ENCODE data around the gene RPL3.

RPL3 gene

GRCh38 chr22:39351689-39352214, 32.3 kb upstream of the RPL3 start:
- H3K4me3 ChIP-seq (ENCODE audit: low read depth, low read length): peak overlapping the region; percentile 3
- DNase-seq (ENCODE audit: low read depth): peak; percentile 66
- no peak for TF ChIP-seq CTCF (conservative IDR thresholded peaks at IDR 0.05; ENCODE audit: low read depth, low read length)

- TF ChIP-seq CTCF (conservative IDR thresholded peaks at IDR 0.05; ENCODE audit: low read depth, low read length): no peak
- peak overlapping the region; percentile 71 for H3K4me3 ChIP-seq (ENCODE audit: low read depth, low read length)
- DNase-seq (ENCODE audit: low read depth): no peak
These were observed 31.6 kb upstream of the RPL3 start for GRCh38 chr22:39350757-39351688.

- peak within 1 kb of the TSS; percentile 71 for H3K4me3 ChIP-seq (ENCODE audit: low read depth, low read length)
- no peak for TF ChIP-seq CTCF (conservative IDR thresholded peaks at IDR 0.05; ENCODE audit: low read depth, low read length)
- no peak for DNase-seq (ENCODE audit: low read depth)
These were observed 30.7 kb upstream of the RPL3 start, which contains the start of gene SYNGR1 for GRCh38 chr22:39349967-39350726. SYNGR1 (plus strand) TSS chr22:39349991; CDS start chr22:39350011, 20 bp downstream.

GRCh38 chr22:39349506-39349966, 30.1 kb upstream of the RPL3 start:
- peak overlapping the region; percentile 71 for H3K4me3 ChIP-seq (ENCODE audit: low read depth, low read length)
- DNase-seq (ENCODE audit: low read depth): no peak
- TF ChIP-seq CTCF (conservative IDR thresholded peaks at IDR 0.05; ENCODE audit: low read depth, low read length): no peak

- no peak for DNase-seq (ENCODE audit: low read depth)
- no peak for TF ChIP-seq CTCF (conservative IDR thresholded peaks at IDR 0.05; ENCODE audit: low read depth, low read length)
- H3K4me3 ChIP-seq (ENCODE audit: low read depth, low read length): peak overlapping the region; percentile 71
These were observed 29.6 kb upstream of the RPL3 start for GRCh38 chr22:39348909-39349505.

GRCh38 chr22:39345231-39345630, 25.8 kb upstream of the RPL3 start:
- no peak for DNase-seq (ENCODE audit: low read depth)
- H3K4me3 ChIP-seq (ENCODE audit: low read depth, low read length): no peak overlapping the region
- TF ChIP-seq CTCF (conservative IDR thresholded peaks at IDR 0.05; ENCODE audit: low read depth, low read length): no peak

All from choroid plexus epithelial cell (primary cell).